PC-3 (cell line): ENCODE results near the gene MAP1LC3B2. TPM values are rescaled to one million over a fixed set of nuclear protein-coding genes. Genes with fewer than 3 reads are reported as not detected.

Experiments
- ATAC-seq: fragments of 200-7000 bp; cut with Tn5 transposase; 2 replicates; pipeline ENCODE4 v1.9.1; 2020; ENCODE audit warnings: mild to moderate bottlenecking, moderate library complexity
- BruUV-seq: library from RNA; stranded (reverse); fragments of 400-500 nt; replicated peaks from 2 replicates; lab custom pipeline; 2021; lab: Mats Ljungman, UMichigan
- CTCF ChIA-PET: fragments of 300-600 bp; sonication (Branson Sonifier 250); formaldehyde crosslinking; loops from one replicate; lab custom pipeline; 2022; ENCODE audit warnings: antibody characterized with exemption; lab: Charles Lee
- POLR2A ChIA-PET: fragments of 300-600 bp; sonication (Branson Sonifier 250); formaldehyde crosslinking; loops from one replicate; lab custom pipeline; 2022; ENCODE audit warnings: antibody characterized with exemption; ENCODE audit not compliant: unreplicated experiment; lab: Charles Lee
- DNase-seq: peaks from one replicate; pipeline ENCODE4 v3.0.0-alpha.2; 2015
- H2AFZ ChIP-seq: fragments of 300-600 bp; sonication (generic); 2 replicates; pipeline ENCODE4 v1.6.0; 2016; ENCODE audit warnings: antibody characterized with exemption, low read length
- H3F3A ChIP-seq: fragments of 300-600 bp; sonication (generic); one replicate; pipeline ENCODE4 v1.6.0; 2017; ENCODE audit warnings: antibody characterized with exemption, low read length, control low read depth, mild to moderate bottlenecking; ENCODE audit not compliant: unreplicated experiment
- H3K27ac ChIP-seq: fragments of 300-600 bp; sonication (generic); 2 replicates; pipeline ENCODE4 v1.5.1; 2016; ENCODE audit warnings: mild to moderate bottlenecking, low read length
- H3K27me3 ChIP-seq: fragments of 300-600 bp; sonication (generic); 2 replicates; pipeline ENCODE4 v1.6.1; 2016; ENCODE audit warnings: low read length, mixed read lengths
- H3K36me3 ChIP-seq: fragments of 300-600 bp; sonication (generic); 2 replicates; pipeline ENCODE4 v1.6.1; 2016; ENCODE audit warnings: low read depth, mixed run types, low read length, mixed read lengths
- H3K4me1 ChIP-seq: fragments of 300-600 bp; sonication (generic); 2 replicates; pipeline ENCODE4 v1.5.1; 2016; ENCODE audit warnings: low read length; ENCODE audit not compliant: insufficient read depth
- H3K4me2 ChIP-seq: fragments of 300-600 bp; sonication (generic); 2 replicates; pipeline ENCODE4 v1.6.0; 2016; ENCODE audit warnings: low read length
- H3K4me3 ChIP-seq: fragments of 300-600 bp; sonication (generic); 2 replicates; pipeline ENCODE4 v1.5.1; 2016; ENCODE audit warnings: mild to moderate bottlenecking, low read length, mixed read lengths
- H3K79me2 ChIP-seq: fragments of 300-600 bp; sonication (generic); 2 replicates; pipeline ENCODE4 v1.6.1; 2017; ENCODE audit warnings: low read length, mixed read lengths
- H3K9ac ChIP-seq: fragments of 300-600 bp; sonication (generic); 2 replicates; pipeline ENCODE4 v1.6.0; 2016; ENCODE audit warnings: mild to moderate bottlenecking, low read length
- H3K9me2 ChIP-seq: fragments of 300-600 bp; sonication (generic); replicated peaks from 2 replicates; pipeline ENCODE4 v1.6.1; 2016; ENCODE audit warnings: mixed run types, low read length, mixed read lengths
- H3K9me3 ChIP-seq: fragments of 300-600 bp; sonication (generic); 2 replicates; pipeline ENCODE4 v1.6.1; 2016; ENCODE audit warnings: low read length, mixed read lengths
- H4K20me1 ChIP-seq: fragments of 300-600 bp; sonication (generic); 2 replicates; pipeline ENCODE4 v1.6.1; 2016; ENCODE audit warnings: low read length, mixed read lengths
- EZH2 ChIP-seq: fragments of 300-600 bp; sonication (generic); IDR thresholded peaks from one replicate; pipeline ENCODE4 v1.6.1; 2017; ENCODE audit warnings: antibody characterized with exemption, mild to moderate bottlenecking, low read length; ENCODE audit not compliant: unreplicated experiment
- EZH2phosphoT487 ChIP-seq: fragments of 300-600 bp; sonication (generic); IDR thresholded peaks from 2 replicates; pipeline ENCODE4 v1.6.1; 2018; ENCODE audit warnings: mild to moderate bottlenecking, antibody characterized with exemption, low read length, borderline replicate concordance
- intact Hi-C: fragments of 100-400 bp; cut with micrococcal nuclease; formaldehyde crosslinking; loops from 2 replicates; pipeline ENCODE4 v1.9.0; 2023
- total RNA-seq: library from RNA; depleted of rRNA; stranded (reverse); fragments of >200 nt; gene quantifications from 2 replicates; pipeline ENCODE4 v1.2.3, GENCODE V29; 2014
- TF ChIP-seq, protein P1 (sequence below): fragments of 300-600 bp; sonication (generic); conservative IDR thresholded peaks from 2 replicates; pipeline ENCODE4 v1.5.1; 2017; ENCODE audit warnings: antibody characterized with exemption, low read depth, mild to moderate bottlenecking, low read length

The MAP1LC3B2 gene
- total RNA-seq, 1 experiment from 2014 or later, result not detected

DNA sequence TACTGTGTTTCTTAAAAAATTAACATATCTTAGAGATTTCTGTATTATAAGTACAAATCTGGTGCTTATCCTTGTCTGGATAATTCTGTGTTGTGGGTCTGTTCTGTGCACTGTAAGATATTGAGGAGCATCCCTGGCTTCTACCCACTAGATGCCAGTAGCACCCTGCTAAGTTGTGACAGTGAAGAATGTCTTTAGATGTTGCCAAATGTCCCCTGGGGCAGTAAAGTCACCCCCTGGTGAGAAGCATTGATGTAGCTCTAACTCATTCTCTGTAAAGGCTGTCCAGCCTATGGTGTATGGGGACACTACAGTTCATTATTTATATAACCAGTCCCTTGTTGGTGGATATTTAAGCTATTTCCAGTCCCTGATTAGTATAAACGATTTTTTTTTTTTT, 31.4 kb downstream of the MAP1LC3B2 start:
- ChIA-PET CTCF (interaction anchor here (0.6 to 1.0 kb wide), 2 partner anchors 118 to 184 kb away, joined by 3 to 4 read pairs; no protein-coding TSS in a partner anchor), POLR2A (no interaction called here)
- intact Hi-C loops, result no loop called here
- H3K4me3 ChIP-seq, result no peak overlapping the region
- H3K9ac ChIP-seq, result no peak overlapping the region
- no peaks in the 10 kb centered on the region for H4K20me1 ChIP-seq
- no peaks in the 10 kb centered on the region for H3K79me2 ChIP-seq
- no peaks in the 10 kb centered on the region for H3K4me1 ChIP-seq
- ATAC-seq (peak; percentile 31), DNase-seq (peak; percentile 46)
- no peaks in the 10 kb centered on the region for H3F3A ChIP-seq
- no peaks in the 10 kb centered on the region for H3K9me2 ChIP-seq
- H3K36me3 ChIP-seq, result no peaks in the 10 kb centered on the region
- no TSS peak for BruUV-seq
- no peak overlapping the region for H3K27ac ChIP-seq
- no peak overlapping the region for H3K4me2 ChIP-seq
- TF ChIP-seq, protein P1, sequence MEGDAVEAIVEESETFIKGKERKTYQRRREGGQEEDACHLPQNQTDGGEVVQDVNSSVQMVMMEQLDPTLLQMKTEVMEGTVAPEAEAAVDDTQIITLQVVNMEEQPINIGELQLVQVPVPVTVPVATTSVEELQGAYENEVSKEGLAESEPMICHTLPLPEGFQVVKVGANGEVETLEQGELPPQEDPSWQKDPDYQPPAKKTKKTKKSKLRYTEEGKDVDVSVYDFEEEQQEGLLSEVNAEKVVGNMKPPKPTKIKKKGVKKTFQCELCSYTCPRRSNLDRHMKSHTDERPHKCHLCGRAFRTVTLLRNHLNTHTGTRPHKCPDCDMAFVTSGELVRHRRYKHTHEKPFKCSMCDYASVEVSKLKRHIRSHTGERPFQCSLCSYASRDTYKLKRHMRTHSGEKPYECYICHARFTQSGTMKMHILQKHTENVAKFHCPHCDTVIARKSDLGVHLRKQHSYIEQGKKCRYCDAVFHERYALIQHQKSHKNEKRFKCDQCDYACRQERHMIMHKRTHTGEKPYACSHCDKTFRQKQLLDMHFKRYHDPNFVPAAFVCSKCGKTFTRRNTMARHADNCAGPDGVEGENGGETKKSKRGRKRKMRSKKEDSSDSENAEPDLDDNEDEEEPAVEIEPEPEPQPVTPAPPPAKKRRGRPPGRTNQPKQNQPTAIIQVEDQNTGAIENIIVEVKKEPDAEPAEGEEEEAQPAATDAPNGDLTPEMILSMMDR, result 0 out of 2 replicates have a peak, but pooled peaks have one; percentile 26
- TF ChIP-seq EZH2, result no peak
- no peaks in the 10 kb centered on the region for H3K27me3 ChIP-seq
- no peak overlapping the region for H2AFZ ChIP-seq
- H3K9me3 ChIP-seq, result no peaks in the 10 kb centered on the region

DNA sequence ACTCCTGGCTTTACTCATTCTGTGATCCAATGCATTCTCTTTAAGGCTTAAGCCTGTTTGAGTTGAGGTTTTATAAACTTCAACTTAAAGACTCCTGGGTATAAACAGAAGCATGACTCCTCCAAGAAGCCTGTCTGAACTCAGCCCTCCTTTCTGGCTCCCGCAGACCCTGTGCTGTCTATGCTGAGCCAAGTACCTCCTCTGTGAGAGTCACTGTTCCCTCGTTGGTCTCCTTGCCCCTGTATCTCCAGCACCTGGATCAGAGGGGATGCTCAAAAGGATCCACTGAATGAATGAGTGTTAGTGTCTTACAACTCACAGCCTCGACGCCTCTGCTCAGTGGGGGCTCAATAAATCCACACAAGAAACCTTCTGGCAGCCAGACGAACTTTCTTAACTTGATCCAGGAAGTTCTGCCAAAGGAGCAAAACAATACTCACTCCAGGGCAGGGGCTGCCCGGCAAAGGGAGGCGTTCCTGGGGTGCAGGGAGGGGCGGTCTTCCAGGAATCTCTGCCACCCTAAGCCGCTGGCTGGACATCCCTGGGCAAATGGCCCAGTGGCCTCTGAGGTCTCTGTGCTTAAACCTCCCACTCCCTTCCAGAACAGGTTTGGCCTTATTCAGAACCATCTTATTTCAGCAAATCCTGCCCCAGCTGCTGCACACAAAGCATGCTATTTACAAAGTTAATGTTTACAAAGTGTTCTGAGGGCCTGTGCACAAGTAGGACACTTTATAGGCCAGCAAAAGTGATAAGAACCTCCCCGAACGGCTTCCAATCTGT, 32.9 kb downstream of the MAP1LC3B2 start:
- no peaks in the 10 kb centered on the region for H3K9me3 ChIP-seq
- ATAC-seq, result no peak
- peak overlapping the region; percentile 4; the same call in 1 of the 2 replicates for H2AFZ ChIP-seq
- H3K27me3 ChIP-seq, result no peaks in the 10 kb centered on the region
- no peaks in the 10 kb centered on the region for H4K20me1 ChIP-seq
- BruUV-seq, result no TSS peak
- H3K4me1 ChIP-seq, result no peaks in the 10 kb centered on the region
- ChIA-PET POLR2A (no interaction called here), CTCF (interaction anchor here (0.6 kb wide), 1 partner anchor 69 kb away, joined by 3 read pairs; no protein-coding TSS in a partner anchor)
- H3K79me2 ChIP-seq, result no peaks in the 10 kb centered on the region
- no peaks in the 10 kb centered on the region for H3F3A ChIP-seq
- TF ChIP-seq EZH2, result no peak
- TF ChIP-seq, protein P1, result no peak
- H3K27ac ChIP-seq, result no peak overlapping the region
- H3K36me3 ChIP-seq, result no peaks in the 10 kb centered on the region
- H3K9ac ChIP-seq, result no peak overlapping the region
- no peaks in the 10 kb centered on the region for H3K9me2 ChIP-seq
- intact Hi-C loops, result no loop called here
- no peak for DNase-seq
- no peak overlapping the region for H3K4me3 ChIP-seq
- no peak overlapping the region for H3K4me2 ChIP-seq

DNA sequence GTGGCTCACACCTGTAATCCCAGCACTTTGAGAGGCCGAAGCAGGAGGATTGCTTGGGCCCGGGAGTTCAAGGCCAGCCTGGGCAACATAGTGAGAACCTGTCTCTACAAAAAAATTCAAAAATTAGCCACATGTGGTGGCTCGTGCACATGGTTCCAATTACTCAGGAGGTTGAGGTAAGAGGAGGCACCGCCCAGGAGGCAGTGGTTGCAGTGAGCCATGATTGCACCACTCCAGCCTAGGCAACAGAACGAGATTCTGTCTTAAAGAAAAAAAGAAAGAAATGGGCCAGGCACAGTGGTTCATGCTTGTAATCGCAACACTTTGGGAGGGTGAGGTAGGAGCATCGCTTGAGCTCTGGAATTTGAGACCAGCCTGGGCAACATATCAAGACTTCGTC, 33.5 kb downstream of the MAP1LC3B2 start:
- H3K27me3 ChIP-seq, result no peaks in the 10 kb centered on the region
- DNase-seq (no peak), ATAC-seq (no peak)
- no peak overlapping the region for H3K4me2 ChIP-seq
- H3K4me1 ChIP-seq, result no peaks in the 10 kb centered on the region; the same call in 1 of the 2 replicates
- H3K9me3 ChIP-seq, result no peaks in the 10 kb centered on the region
- no peak overlapping the region for H3K4me3 ChIP-seq
- H3K79me2 ChIP-seq, result no peaks in the 10 kb centered on the region
- ChIA-PET POLR2A (no interaction called here), CTCF (no interaction called here)
- H3F3A ChIP-seq, result no peaks in the 10 kb centered on the region
- intact Hi-C loops, result no loop called here
- H3K36me3 ChIP-seq, result no peaks in the 10 kb centered on the region
- TF ChIP-seq EZH2phosphoT487, result no peak
- no peak for TF ChIP-seq EZH2
- TF ChIP-seq, protein P1, result no peak
- H3K9ac ChIP-seq, result no peak overlapping the region
- H2AFZ ChIP-seq, result no peak overlapping the region
- no TSS peak for BruUV-seq
- no peaks in the 10 kb centered on the region for H3K9me2 ChIP-seq
- no peak overlapping the region for H3K27ac ChIP-seq
- no peaks in the 10 kb centered on the region for H4K20me1 ChIP-seq
